Transverse colon (tissue), 4 donors: ENCODE measurements around the gene ARMC2. TPM values are rescaled to one million over a fixed set of nuclear protein-coding genes. Genes with fewer than 3 reads are reported as not detected.

Experiments used
- DNase-seq: peaks from one replicate; pipeline ENCODE4 v3.0.0-alpha.2; 2019
- H3K27ac ChIP-seq, 4 donors: fragments of 200-600 bp; sonication (generic); 2 replicates each; pipeline ENCODE4 v1.5.1; 2016 to 2018; ENCODE audit warnings: inconsistent platforms in 4 of 4
- H3K27me3 ChIP-seq: fragments of 200-600 bp; sonication (generic); 2 replicates; pipeline ENCODE4 v1.5.1; 2017; ENCODE audit warnings: inconsistent platforms
- H3K36me3 ChIP-seq, 4 donors: fragments of 200-600 bp; sonication (generic); 2 replicates each; pipeline ENCODE4 v1.5.1; 2017 to 2019; ENCODE audit warnings: inconsistent platforms in 4 of 4
- H3K4me1 ChIP-seq, 4 donors: fragments of 200-600 bp; sonication (generic); 2 replicates each; pipeline ENCODE4 v1.5.1; 2017 to 2020; ENCODE audit warnings: inconsistent platforms in 4 of 4
- H3K4me3 ChIP-seq, 4 donors: fragments of 200-600 bp; sonication (generic); 1 replicate in 1 of 4; 2 replicates in 3 of 4; pipeline versions ENCODE4 v1.5.1 to v1.6.1; 2017 to 2019; ENCODE audit warnings: inconsistent platforms in 4 of 4
- H3K9me3 ChIP-seq, 2 donors: fragments of 200-600 bp; sonication (generic); 2 replicates each; pipeline ENCODE4 v1.5.1; 2017 to 2019; ENCODE audit warnings: inconsistent platforms in 2 of 2
- CTCF ChIP-seq, 5 experiments: fragments of 200-600 bp in 3 of 5; fragments of 450-650 bp in 2 of 5; sonication (generic) in 3 of 5; IDR thresholded peaks; 1 replicate in 2 of 5; 2 replicates in 3 of 5; pipeline ENCODE4 v1.5.1; 2016 to 2017; ENCODE audit warnings: antibody characterized with exemption in 5 of 5, inconsistent platforms in 3 of 5, mild to moderate bottlenecking in 2 of 5, moderate library complexity in 1 of 5
- EP300 ChIP-seq: sonication (generic); formaldehyde crosslinking; IDR thresholded peaks from one replicate; pipeline ENCODE4 v1.6.1; 2017; ENCODE audit warnings: antibody characterized with exemption, low read depth
- POLR2A ChIP-seq: fragments of 450-650 bp; IDR thresholded peaks from one replicate; pipeline ENCODE4 v1.6.1; 2016; ENCODE audit warnings: antibody characterized with exemption, mild to moderate bottlenecking, moderate library complexity
- POLR2AphosphoS5 ChIP-seq, 3 donors: sonication (generic); formaldehyde crosslinking; IDR thresholded peaks; one replicate each; pipeline ENCODE4 v1.6.1; 2016; ENCODE audit warnings: antibody characterized with exemption in 3 of 3
- WGBS, 2 donors: methylation state at CpG; one replicate each; pipeline ENCODE4 v1.1.5; 2018; ENCODE audit warnings: low coverage in 1 of 2; 5-methylcytosine and 5-hydroxymethylcytosine counted together
- in situ Hi-C, 4 donors: fragments of 200-750 bp; cut with MboI; loops; one replicate each; pipeline versions ENCODE4 v1.15.0 to v1.15.1; 2017; ENCODE audit warnings: low sequenced_read_pairs in 3 of 4, low pct_ligation_motif_present in 1 of 4, low pct_unique_long_range_greater_than_20kb in 1 of 4
- intact Hi-C: fragments of 100-400 bp; cut with DNase I; formaldehyde crosslinking; loops from one replicate; pipeline ENCODE4 v1.15.1; 2023; ENCODE audit warnings: low total_unique reads
- total RNA-seq, 4 donors: library from RNA; depleted of rRNA; stranded (reverse); fragments of >200 nt; gene quantifications; one replicate each; pipeline ENCODE4 v1.1.0, GENCODE V29; 2016

Gene ARMC2
- total RNA-seq, 4 donors from 2014 or later = 2.0 to 7.5 (median 3.0) TPM

GRCh38 chr6:108988296-108988695 is 140.1 kb downstream of the ARMC2 start:
- peaks cover 0 to 64% (median 22%) of the 10 kb centered on the region in 4 donors for H3K36me3 ChIP-seq
- no peak overlapping the region for H3K27ac ChIP-seq

GRCh38 chr6:108988765-108989164 is 140.5 kb downstream of the ARMC2 start:
- Histone ChIP-seq H3K9me3 (no peaks in the 10 kb centered on the region), H3K27me3 (no peaks in the 10 kb centered on the region), H3K4me3 (no peak overlapping the region), H3K36me3 (peaks cover 0 to 68% (median 24%) of the 10 kb centered on the region in 4 donors), H3K27ac (no peak overlapping the region), H3K4me1 (peaks cover 0 to 11% (median 5%) of the 10 kb centered on the region in 4 donors)
- DNase-seq = no peak
- 93% methylated on average over 5 of the region's 5 CpGs; no CpG with 5 or more reads in 1 of the 2 donors for WGBS, 2 donors
- intact Hi-C loops (no loop called here), in situ Hi-C loops (no loop called here)
- TF ChIP-seq CTCF (IDR thresholded peaks at IDR 0.05) (no peak), POLR2A (no peak), POLR2AphosphoS5 (IDR thresholded peaks at IDR 0.05) (no peak), EP300 (no peak)

More at GRCh38 chr6:108988296-108988695, 140.1 kb downstream of the ARMC2 start:
- TF ChIP-seq CTCF (IDR thresholded peaks at IDR 0.05) (no peak), EP300 (no peak), POLR2A (no peak), POLR2AphosphoS5 (IDR thresholded peaks at IDR 0.05) (no peak)
- 70 to 74% methylated on average over 2 to 3 of the region's 3 CpGs for WGBS, 2 donors
- Histone ChIP-seq H3K27me3 (no peaks in the 10 kb centered on the region), H3K4me1 (peaks cover 0 to 11% (median 5%) of the 10 kb centered on the region in 4 donors), H3K4me3 (no peak overlapping the region), H3K9me3 (no peaks in the 10 kb centered on the region)
- intact Hi-C loops (no loop called here), in situ Hi-C loops (no loop called here)
- DNase-seq = no peak

- TF ChIP-seq EP300 (no peak), POLR2AphosphoS5 (IDR thresholded peaks at IDR 0.05) (peak in 2 of 3 donors; percentile 29 to 37)
- Histone ChIP-seq H3K4me1 (peaks cover 0 to 11% (median 5%) of the 10 kb centered on the region in 4 donors), H3K27ac (peak overlapping the region in 2 of 4 donors; percentile 6 to 23), H3K4me3 (no peak overlapping the region), H3K9me3 (no peaks in the 10 kb centered on the region), H3K36me3 (peaks cover 0 to 76% (median 27%) of the 10 kb centered on the region in 4 donors), H3K27me3 (no peaks in the 10 kb centered on the region)
- in situ Hi-C loops (no loop called here), intact Hi-C loops (no loop called here)
- 66 to 81% methylated on average over 3 of the region's 3 CpGs for WGBS, 2 donors
- peak; percentile 41 for DNase-seq
These were observed 141.5 kb downstream of the ARMC2 start for GRCh38 chr6:108989700-108990099.

GRCh38 chr6:108993876-108994275 is 145.7 kb downstream of the ARMC2 start:
- Histone ChIP-seq H3K36me3 (peaks cover 0 to 80% (median 28%) of the 10 kb centered on the region in 4 donors), H3K27ac (no peak overlapping the region), H3K4me3 (no peak overlapping the region), H3K9me3 (no peaks in the 10 kb centered on the region), H3K4me1 (peaks cover 0 to 11% (median 5%) of the 10 kb centered on the region in 4 donors), H3K27me3 (no peaks in the 10 kb centered on the region)
- intact Hi-C loops (no loop called here), in situ Hi-C loops (no loop called here)
- WGBS, 2 donors = 91 to 96% methylated on average over 3 of the region's 3 CpGs
- no peak for DNase-seq
- TF ChIP-seq CTCF (IDR thresholded peaks at IDR 0.05) (no peak), POLR2A (no peak), POLR2AphosphoS5 (IDR thresholded peaks at IDR 0.05) (no peak), EP300 (no peak)

GRCh38 chr6:108995296-108995695 is 147.1 kb downstream of the ARMC2 start:
- TF ChIP-seq POLR2A = no peak
- no peak for TF ChIP-seq EP300
- no peak for TF ChIP-seq CTCF (IDR thresholded peaks at IDR 0.05)
- TF ChIP-seq POLR2AphosphoS5 (IDR thresholded peaks at IDR 0.05) = no peak
- H3K36me3 ChIP-seq = peaks cover 0 to 83% (median 30%) of the 10 kb centered on the region in 4 donors
- H3K9me3 ChIP-seq = no peaks in the 10 kb centered on the region
- intact Hi-C loops (no loop called here), in situ Hi-C loops (no loop called here)
- peaks cover 0 to 5% (median 2%) of the 10 kb centered on the region in 4 donors for H3K4me1 ChIP-seq
- no peak overlapping the region for H3K27ac ChIP-seq
- H3K27me3 ChIP-seq = no peaks in the 10 kb centered on the region
- no peak for DNase-seq
- H3K4me3 ChIP-seq = no peak overlapping the region
